GM19438 (cell line): ENCODE data around the gene DMTF1.
"Not testable (repeated sequence)": the region's sequence is repeated elsewhere in the genome, so short reads cannot be mapped to it uniquely, and the experiment has no call there.

Experiments used
- ATAC-seq: cut with Tn5 transposase; IDR thresholded peaks from one replicate; pipeline ENCODE4 v1.9.1; 2021; ENCODE audit warnings: low read depth; ENCODE audit not compliant: unreplicated experiment

Gene DMTF1

GRCh38 chr7:87220026-87220733, 67.9 kb downstream of the DMTF1 start:
- peak; percentile 31 for ATAC-seq

GRCh38 chr7:87220734-87221215, 68.5 kb downstream of the DMTF1 start:
- no peak for ATAC-seq

GRCh38 chr7:87223666-87224065, 71.4 kb downstream of the DMTF1 start:
- ATAC-seq = no peak

DNA sequence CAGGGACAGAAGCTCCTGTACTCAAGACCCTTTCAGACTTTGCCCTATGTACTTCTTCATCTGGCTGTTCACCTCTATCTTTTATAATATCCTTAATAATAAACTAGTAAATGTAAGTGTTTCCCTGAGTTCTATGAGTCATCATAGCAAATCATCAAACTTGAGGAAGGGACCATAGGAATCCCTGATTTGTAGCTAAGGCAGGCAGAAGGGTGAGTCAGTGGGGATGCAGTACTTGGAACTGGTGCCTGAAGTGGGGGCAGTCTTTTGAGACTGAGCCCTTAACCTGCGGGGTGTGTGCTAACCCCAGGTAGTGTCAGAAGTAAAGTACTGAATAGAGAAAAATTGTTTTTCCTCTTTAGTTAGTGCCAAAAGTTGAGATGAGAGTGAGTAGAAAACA, 73.4 kb downstream of the DMTF1 start:
- no peak for ATAC-seq

- ATAC-seq = peak; percentile 70
These were observed 74.2 kb downstream of the DMTF1 start for GRCh38 chr7:87226495-87226894.

DNA sequence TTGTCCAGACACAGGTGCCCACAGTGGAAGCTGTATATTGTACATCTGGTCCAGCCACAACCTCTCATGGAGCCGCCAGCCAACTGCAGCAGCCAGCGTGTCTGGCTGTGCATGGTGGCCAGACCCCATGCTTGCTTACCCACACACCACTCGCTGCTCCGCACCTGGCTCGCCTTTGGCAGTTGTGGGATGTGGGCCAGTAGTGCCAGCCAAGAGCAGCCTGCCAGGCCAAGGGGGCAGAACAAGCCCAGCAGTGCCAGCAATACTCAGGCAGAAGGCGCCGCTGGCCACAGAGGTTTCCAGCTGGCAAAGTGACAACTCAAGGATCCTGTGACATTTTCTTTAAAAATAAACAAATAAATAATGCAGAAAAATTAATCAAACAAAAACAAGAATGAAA, 79.0 kb downstream of the DMTF1 start:
- ATAC-seq = no peak

GRCh38 chr7:87231711-87232110, 79.5 kb downstream of the DMTF1 start:
- no peak for ATAC-seq

DNA sequence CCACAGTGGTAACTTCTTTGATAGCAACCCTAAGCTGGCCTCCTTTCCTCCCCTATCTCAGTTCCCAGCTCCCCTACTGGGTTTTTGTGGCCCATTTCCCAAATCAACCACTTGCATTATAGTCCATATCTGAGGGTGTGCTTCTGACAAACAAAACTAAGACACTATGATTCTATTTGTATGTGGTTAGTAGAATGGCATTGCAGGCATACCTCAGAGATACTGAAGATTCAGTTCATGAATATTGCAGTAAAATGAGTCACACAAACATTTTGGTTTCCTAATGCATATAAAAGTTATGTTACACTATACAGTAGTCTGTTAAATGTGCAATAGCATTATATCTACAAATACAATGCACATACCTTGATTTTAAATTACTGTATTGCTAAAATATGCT, 82.7 kb downstream of the DMTF1 start:
- ATAC-seq = no peak

DNA sequence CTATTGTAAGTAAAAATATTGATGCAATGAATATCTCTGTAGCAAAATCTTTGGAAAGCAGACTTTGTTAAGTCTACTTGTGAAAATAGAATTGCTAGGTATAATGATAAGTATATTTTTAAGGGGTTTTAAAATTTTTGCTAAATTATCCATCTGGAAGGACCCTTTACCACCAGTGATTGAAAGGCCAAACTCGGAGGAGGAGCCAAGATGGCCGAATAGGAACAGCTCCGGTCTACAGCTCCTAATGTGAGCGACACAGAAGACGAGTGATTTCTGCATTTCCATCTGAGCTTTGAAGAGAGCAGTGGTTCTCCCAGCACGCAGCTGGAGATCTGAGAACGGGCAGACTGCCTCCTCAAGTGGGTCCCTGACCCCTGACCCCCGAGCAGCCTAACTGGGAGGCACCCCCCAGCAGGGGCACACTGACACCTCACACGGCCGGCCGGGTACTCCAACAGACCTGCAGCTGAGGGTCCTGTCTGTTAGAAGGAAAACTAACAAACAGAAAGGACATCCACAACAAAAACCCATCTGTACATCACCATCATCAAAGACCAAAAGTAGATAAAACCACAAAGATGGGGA, 86.3 kb downstream of the DMTF1 start:
- ATAC-seq = not testable (repeated sequence)

DNA sequence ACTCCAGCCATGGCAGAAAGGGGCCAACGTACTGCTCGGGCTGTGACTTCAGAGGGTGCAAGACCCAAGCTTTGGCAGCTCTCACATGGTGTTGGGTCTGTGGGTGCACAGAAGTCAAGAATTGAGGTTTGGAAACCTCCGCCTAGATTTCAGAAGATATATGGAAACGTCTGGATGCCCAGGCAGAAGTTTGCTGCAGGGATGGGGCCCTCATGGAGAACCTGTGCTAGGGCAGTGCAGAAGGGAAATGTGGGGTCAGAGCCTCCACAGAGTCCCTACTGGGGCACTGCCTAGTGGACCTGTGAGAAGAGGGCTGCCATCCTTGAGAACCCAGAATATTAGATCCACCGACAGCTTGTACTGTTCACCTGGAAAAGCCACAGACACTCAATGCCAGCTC, 93.4 kb downstream of the DMTF1 start:
- not testable (repeated sequence) for ATAC-seq
